Heart right ventricle (tissue), 16 donors: ENCODE measurements around the gene CSN1S1. TPM values are rescaled to one million over a fixed set of nuclear protein-coding genes. Genes with fewer than 3 reads are reported as not detected.

Experiments used
- ATAC-seq, 8 donors: fragments of 200-7000 bp; cut with Tn5 transposase; one replicate each; pipeline ENCODE4 v1.9.1; 2020; ENCODE audit warnings: mild to moderate bottlenecking in 8 of 8, moderate library complexity in 8 of 8, moderate number of reproducible peaks in 1 of 8
- DNase-seq, 2 donors: peaks; one replicate each; pipeline ENCODE4 v3.0.0-alpha.2; 2020
- H3K27ac ChIP-seq, 10 donors: fragments of 200-600 bp; sonication (generic) in 2 of 10; one replicate each; pipeline versions ENCODE4 v1.5.0 to v1.8.0; 2020 to 2022; ENCODE audit warnings: mild to moderate bottlenecking in 3 of 10
- H3K27me3 ChIP-seq, 7 donors: fragments of 200-600 bp; one replicate each; pipeline ENCODE4 v1.8.0; 2021 to 2022; ENCODE audit warnings: mild to moderate bottlenecking in 2 of 7
- H3K36me3 ChIP-seq, 9 donors: fragments of 200-600 bp; sonication (generic) in 1 of 9; one replicate each; pipeline versions ENCODE4 v1.5.0 to v1.8.0; 2020 to 2022; ENCODE audit warnings: mild to moderate bottlenecking in 2 of 9
- H3K4me1 ChIP-seq, 9 donors: fragments of 200-600 bp; sonication (generic) in 1 of 9; one replicate each; pipeline versions ENCODE4 v1.5.0 to v1.8.0; 2020 to 2022; ENCODE audit warnings: mild to moderate bottlenecking in 4 of 9
- H3K4me3 ChIP-seq, 10 donors: fragments of 200-600 bp; sonication (generic) in 2 of 10; one replicate each; pipeline versions ENCODE4 v1.5.0 to v1.8.0; 2020 to 2022; ENCODE audit warnings: mild to moderate bottlenecking in 7 of 10, moderate library complexity in 2 of 10
- H3K9me3 ChIP-seq, 11 donors: fragments of 200-600 bp in 10 of 11; sonication (generic) in 2 of 11; one replicate each; pipeline versions ENCODE4 v1.5.0 to v1.8.0; 2013 to 2022; ENCODE audit warnings: mild to moderate bottlenecking in 2 of 11, control low read depth in 1 of 11, moderate library complexity in 1 of 11
- CTCF ChIP-seq, 9 donors: fragments of 200-600 bp; sonication (generic) in 2 of 9; IDR thresholded peaks; one replicate each; pipeline versions ENCODE4 v1.5.0 to v1.8.0; 2021 to 2022; ENCODE audit warnings: antibody characterized with exemption in 9 of 9, mild to moderate bottlenecking in 5 of 9, moderate library complexity in 1 of 9
- WGBS, 2 donors: extraction: QIAGEN DNeasy Blood & Tissue Kit; methylation state at CpG; one replicate each; pipeline ENCODE4 v1.1.7; 2013; ENCODE audit warnings: inconsistent platforms in 1 of 2; 5-methylcytosine and 5-hydroxymethylcytosine counted together
- intact Hi-C, 10 donors: fragments of 100-400 bp; cut with DNase I; formaldehyde crosslinking; loops; one replicate each; pipeline versions ENCODE4 v1.11.1 to v1.14.2; 2022
- long read RNA-seq, 3 donors: library from polyadenylated mRNA; unstranded; transcript quantifications; one replicate each; pipeline ENCODE4 v2.0.0, GENCODE V29; 2020 to 2021
- polyA plus RNA-seq, 2 donors: library from polyadenylated mRNA; stranded (reverse); fragments of 200-250 nt; gene quantifications; one replicate each; pipeline ENCODE4 v1.2.3, GENCODE V29; 2013
- total RNA-seq, 10 donors: library from RNA; stranded (reverse); fragmentation: NEBNext Ultra II Directional in 3 of 10; extraction: Animal tissue kit (Norgen Biotek cat#: 25700) in 3 of 10; gene quantifications; one replicate each; pipeline versions ENCODE4 v1.2.1 to v1.2.4, GENCODE V29; 2021 to 2023
- donor health status: Arrhythmogenic right ventricular cardiomyopathy.
- donor health status: ischemic (EF 13 %, LVEDD 7.1; RV severe dilation, severe dysfunction).
- donor health status: healthy with polysubstance abuse.
- donor health status: DM: no; HTN: yes; CAD: no.
- donor health status: DM: no; HTN: no; CAD: no.
- donor health status: ischemic (EF 25% LVEDD 6.9; RV normal size, moderate dysfunction).
- donor health status: ischemic (EF 25% LVEDD 5.7; RV mildly dilated, moderate dysfunction).
- donor health status: healthy.
- donor health status: DM: yes; HTN: yes; CAD: no.
- donor health status: Ischemic cardiomyopathy.
- donor health status: ischemic (EF 35%, LVEDD 5.7; RV mildly dilated, moderate dysfunction).
- donor health status: nonischemic (EF 11% LVEDD 7.7; RV severe dilation, severe dysfunction).
- donor health status: DM: yes; HTN: yes; CAD: no.
- donor health status: PGD.
- donor health status: ischemic (EF 29% LVEDD 5.4; RV normal size, mild dysfunction).
- donor health status: nonischemic (EF 23%, LVEDD 6.1; RV moderate dilation, normal function).

Gene CSN1S1
- total RNA-seq (not detected), polyA plus RNA-seq (under 1 TPM in 1 of 2 donors, not detected in 1; 0.26 TPM)
- long read RNA-seq, donor 1, result 0 reads
- long read RNA-seq, donor 2, result 0 reads
- long read RNA-seq, donor 3, result 0 reads

GRCh38 chr4:69930768-69931167 lies at the start of gene CSN1S1:
CSN1S1 (plus strand) TSS chr4:69931068; CDS start chr4:69932556, 1,488 bp downstream.
- Histone ChIP-seq H3K9me3 (peaks cover 0 to 5% (median 0%) of the 10 kb centered on the region in 11 donors), H3K36me3 (no peaks in the 10 kb centered on the region), H3K4me3 (no peak within 1 kb of the TSS), H3K4me1 (no peaks in the 10 kb centered on the region), H3K27ac (no peak within 1 kb of the TSS), H3K27me3 (no peaks in the 10 kb centered on the region)
- TF ChIP-seq CTCF (IDR thresholded peaks at IDR 0.05), result no peak
- WGBS, 2 donors, result 95 to 96% methylated on average over 3 of the region's 3 CpGs
- ATAC-seq, result no peak
- intact Hi-C loops, result no loop called here
- DNase-seq, result no peak

- intact Hi-C loops, result loop anchor here in 6 of 10 donors (2.0 to 10.0 kb wide), 3 partner anchors 186 to 192 kb away; no protein-coding TSS in a partner anchor
Measured at GRCh38 chr4:69881173-69881773, 49.6 kb upstream of the CSN1S1 start.

GRCh38 chr4:69882150-69882549 lies 48.7 kb upstream of the CSN1S1 start:
- Histone ChIP-seq H3K36me3 (no peaks in the 10 kb centered on the region), H3K4me1 (no peaks in the 10 kb centered on the region), H3K9me3 (no peaks in the 10 kb centered on the region), H3K4me3 (no peak overlapping the region), H3K27me3 (no peaks in the 10 kb centered on the region), H3K27ac (no peak overlapping the region)
- DNase-seq (no peak), ATAC-seq (no peak)
- no peak for TF ChIP-seq CTCF (IDR thresholded peaks at IDR 0.05)
- intact Hi-C loops, result loop anchor here in 5 of 10 donors (5.0 to 10.0 kb wide), 2 partner anchors 187 to 190 kb away; no protein-coding TSS in a partner anchor

More at GRCh38 chr4:69881173-69881773, 49.6 kb upstream of the CSN1S1 start:
- DNase-seq (peak in 1 of 2 donors; percentile 3), ATAC-seq (peak in 3 of 8 donors; percentile 49 to 70 (median 59))
- no peaks in the 10 kb centered on the region for H3K4me1 ChIP-seq
- H3K9me3 ChIP-seq, result no peaks in the 10 kb centered on the region
- H3K27ac ChIP-seq, result no peak overlapping the region
- TF ChIP-seq CTCF (IDR thresholded peaks at IDR 0.05), result peak in 8 of 9 donors; percentile 14 to 72 (median 58)
- no peaks in the 10 kb centered on the region for H3K36me3 ChIP-seq
- H3K4me3 ChIP-seq, result no peak overlapping the region
- no peaks in the 10 kb centered on the region for H3K27me3 ChIP-seq

- Histone ChIP-seq H3K36me3 (no peaks in the 10 kb centered on the region), H3K9me3 (no peaks in the 10 kb centered on the region), H3K4me3 (no peak overlapping the region), H3K4me1 (no peaks in the 10 kb centered on the region), H3K27ac (no peak overlapping the region), H3K27me3 (no peaks in the 10 kb centered on the region)
- no peak for DNase-seq
- intact Hi-C loops, result loop anchor here in 2 of 10 donors (10.0 kb wide), 1 partner anchor 194 kb away; no protein-coding TSS in a partner anchor
- ATAC-seq, result no peak
- TF ChIP-seq CTCF (IDR thresholded peaks at IDR 0.05), result no peak
Measured at GRCh38 chr4:69888336-69888735, 42.5 kb upstream of the CSN1S1 start.
